Parathyroid adenoma (tissue), 2 donors: ENCODE results near the gene SLC1A3.

Experiments used
- H2AFZ ChIP-seq: fragments of 300-600 bp; sonication (generic); one replicate; pipeline ENCODE4 v1.7.0; 2017; ENCODE audit warnings: antibody characterized with exemption, mild to moderate bottlenecking
- H3K27ac ChIP-seq: fragments of 300-600 bp; sonication (generic); one replicate; pipeline ENCODE4 v1.7.0; 2017
- H3K27me3 ChIP-seq: fragments of 300-600 bp; sonication (generic); one replicate; pipeline ENCODE4 v1.7.0; 2017; ENCODE audit warnings: low read length; ENCODE audit not compliant: control insufficient read depth, insufficient read depth
- H3K36me3 ChIP-seq: fragments of 300-600 bp; sonication (generic); one replicate; pipeline ENCODE4 v1.7.0; 2017; ENCODE audit warnings: low read length; ENCODE audit not compliant: control insufficient read depth, insufficient read depth
- H3K4me1 ChIP-seq: fragments of 300-600 bp; sonication (generic); one replicate; pipeline ENCODE4 v1.7.0; 2017; ENCODE audit warnings: control low read depth
- H3K4me2 ChIP-seq: fragments of 300-600 bp; sonication (generic); one replicate; pipeline ENCODE4 v1.7.0; 2017; ENCODE audit warnings: low read length
- H3K4me3 ChIP-seq: fragments of 300-600 bp; sonication (generic); one replicate; pipeline ENCODE4 v1.7.0; 2017; ENCODE audit warnings: low read depth, low read length
- H3K79me2 ChIP-seq: fragments of 300-600 bp; sonication (generic); one replicate; pipeline ENCODE4 v1.7.0; 2017; ENCODE audit warnings: control low read depth
- H3K9ac ChIP-seq: fragments of 300-600 bp; sonication (generic); one replicate; pipeline ENCODE4 v1.7.0; 2017; ENCODE audit warnings: mild to moderate bottlenecking
- H3K9me3 ChIP-seq: fragments of 300-600 bp; sonication (generic); one replicate; pipeline ENCODE4 v1.7.0; 2017; ENCODE audit warnings: low read length; ENCODE audit not compliant: control insufficient read depth
- TF ChIP-seq, protein P1 (sequence below): fragments of 300-600 bp; sonication (generic); IDR thresholded peaks from one replicate; pipeline ENCODE4 v1.7.0; 2017; ENCODE audit warnings: antibody characterized with exemption, mild to moderate bottlenecking
- donor health status: primary hyperparathyroidism.

The SLC1A3 gene

GRCh38 chr5:36691696-36692371 is 85.4 kb downstream of the SLC1A3 start:
- Histone ChIP-seq H3K27me3 (no peaks in the 10 kb centered on the region), H3K4me3 (no peak overlapping the region), H3K4me2 (no peak overlapping the region), H3K79me2 (no peaks in the 10 kb centered on the region), H2AFZ (no peak overlapping the region), H3K9me3 (no peaks in the 10 kb centered on the region), H3K36me3 (no peaks in the 10 kb centered on the region), H3K27ac (no peak overlapping the region), H3K4me1 (no peaks in the 10 kb centered on the region), H3K9ac (no peak overlapping the region)
- TF ChIP-seq, protein P1, sequence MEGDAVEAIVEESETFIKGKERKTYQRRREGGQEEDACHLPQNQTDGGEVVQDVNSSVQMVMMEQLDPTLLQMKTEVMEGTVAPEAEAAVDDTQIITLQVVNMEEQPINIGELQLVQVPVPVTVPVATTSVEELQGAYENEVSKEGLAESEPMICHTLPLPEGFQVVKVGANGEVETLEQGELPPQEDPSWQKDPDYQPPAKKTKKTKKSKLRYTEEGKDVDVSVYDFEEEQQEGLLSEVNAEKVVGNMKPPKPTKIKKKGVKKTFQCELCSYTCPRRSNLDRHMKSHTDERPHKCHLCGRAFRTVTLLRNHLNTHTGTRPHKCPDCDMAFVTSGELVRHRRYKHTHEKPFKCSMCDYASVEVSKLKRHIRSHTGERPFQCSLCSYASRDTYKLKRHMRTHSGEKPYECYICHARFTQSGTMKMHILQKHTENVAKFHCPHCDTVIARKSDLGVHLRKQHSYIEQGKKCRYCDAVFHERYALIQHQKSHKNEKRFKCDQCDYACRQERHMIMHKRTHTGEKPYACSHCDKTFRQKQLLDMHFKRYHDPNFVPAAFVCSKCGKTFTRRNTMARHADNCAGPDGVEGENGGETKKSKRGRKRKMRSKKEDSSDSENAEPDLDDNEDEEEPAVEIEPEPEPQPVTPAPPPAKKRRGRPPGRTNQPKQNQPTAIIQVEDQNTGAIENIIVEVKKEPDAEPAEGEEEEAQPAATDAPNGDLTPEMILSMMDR, result no peak

DNA sequence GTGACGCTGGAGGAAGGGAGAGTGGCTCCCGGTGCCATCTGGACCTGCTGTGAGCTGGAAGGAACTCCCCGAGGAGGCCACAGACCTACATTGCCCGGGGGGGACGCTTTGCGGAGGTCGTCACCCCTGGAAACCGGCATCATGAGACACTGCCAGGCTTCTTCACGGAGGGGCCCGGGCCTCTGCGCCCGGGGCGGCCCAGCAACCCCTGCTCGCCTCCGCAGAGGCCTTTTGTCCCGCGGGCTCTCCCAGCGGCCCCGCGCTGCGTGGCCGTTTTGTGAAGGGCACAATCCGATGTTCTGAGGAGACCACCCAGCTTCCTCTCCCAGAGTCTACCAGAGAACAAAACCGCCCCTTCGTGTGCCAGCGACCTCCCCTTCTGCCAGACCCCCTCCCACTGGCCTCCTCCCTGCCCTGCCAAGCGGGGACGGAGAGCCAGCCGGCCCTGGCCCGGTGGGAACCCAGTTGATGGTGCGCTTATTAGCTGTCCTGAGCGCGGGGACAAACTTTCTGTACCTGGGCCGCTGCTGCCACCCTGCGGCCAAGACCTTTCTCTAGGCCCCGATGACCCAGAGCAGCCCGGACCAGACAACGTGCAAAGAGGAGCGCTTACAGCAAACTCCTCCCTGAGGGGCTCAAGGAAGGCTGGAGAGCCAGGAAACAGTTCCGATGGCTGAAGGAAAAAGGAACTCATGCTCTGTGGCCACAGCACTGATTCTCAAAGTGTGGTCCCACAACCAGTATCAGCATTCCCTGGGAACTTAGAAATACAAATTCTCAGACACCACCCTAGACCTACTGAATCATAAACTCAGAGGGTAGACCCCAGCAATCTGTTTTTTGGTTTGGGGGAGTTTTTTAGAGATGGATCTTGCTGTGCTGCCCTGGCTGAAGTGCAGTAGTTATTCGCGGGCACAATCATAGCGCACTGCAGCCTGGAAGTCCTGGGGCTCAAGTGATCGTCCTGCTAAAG is 86.7 kb downstream of the SLC1A3 start:
- H3K4me1 ChIP-seq, result no peaks in the 10 kb centered on the region
- no peak overlapping the region for H3K4me3 ChIP-seq
- H3K27me3 ChIP-seq, result no peaks in the 10 kb centered on the region
- H3K9ac ChIP-seq, result no peak overlapping the region
- H2AFZ ChIP-seq, result peak overlapping the region; percentile 30
- H3K36me3 ChIP-seq, result no peaks in the 10 kb centered on the region
- TF ChIP-seq, protein P1, result peak; percentile 48
- no peak overlapping the region for H3K4me2 ChIP-seq
- no peak overlapping the region for H3K27ac ChIP-seq
- H3K9me3 ChIP-seq, result no peaks in the 10 kb centered on the region
- H3K79me2 ChIP-seq, result no peaks in the 10 kb centered on the region

DNA sequence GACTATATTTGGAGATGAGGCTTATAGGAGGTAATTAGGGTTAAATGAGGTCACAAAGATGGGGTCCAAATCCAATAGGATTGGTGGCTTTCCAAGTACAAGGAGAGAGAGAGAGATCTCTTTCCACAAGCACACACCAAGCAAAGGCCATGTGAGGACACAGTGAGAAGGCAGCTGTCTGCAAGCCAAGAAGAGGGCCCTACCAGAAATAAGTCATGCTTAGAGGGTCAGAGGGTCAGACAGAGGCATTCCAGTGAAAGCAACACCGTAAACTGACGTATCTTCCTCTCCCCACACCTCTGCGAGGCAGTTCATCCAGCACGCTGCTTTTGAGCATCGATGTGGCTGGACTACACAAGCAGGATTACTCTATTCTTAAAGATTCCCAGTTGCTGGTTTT is 87.9 kb downstream of the SLC1A3 start:
- Histone ChIP-seq H3K9ac (no peak overlapping the region), H3K4me2 (no peak overlapping the region), H3K9me3 (no peaks in the 10 kb centered on the region), H3K4me1 (no peaks in the 10 kb centered on the region), H3K79me2 (no peaks in the 10 kb centered on the region), H3K27ac (no peak overlapping the region), H2AFZ (no peak overlapping the region), H3K36me3 (no peaks in the 10 kb centered on the region), H3K4me3 (no peak overlapping the region), H3K27me3 (no peaks in the 10 kb centered on the region)
- TF ChIP-seq, protein P1, result no peak

DNA sequence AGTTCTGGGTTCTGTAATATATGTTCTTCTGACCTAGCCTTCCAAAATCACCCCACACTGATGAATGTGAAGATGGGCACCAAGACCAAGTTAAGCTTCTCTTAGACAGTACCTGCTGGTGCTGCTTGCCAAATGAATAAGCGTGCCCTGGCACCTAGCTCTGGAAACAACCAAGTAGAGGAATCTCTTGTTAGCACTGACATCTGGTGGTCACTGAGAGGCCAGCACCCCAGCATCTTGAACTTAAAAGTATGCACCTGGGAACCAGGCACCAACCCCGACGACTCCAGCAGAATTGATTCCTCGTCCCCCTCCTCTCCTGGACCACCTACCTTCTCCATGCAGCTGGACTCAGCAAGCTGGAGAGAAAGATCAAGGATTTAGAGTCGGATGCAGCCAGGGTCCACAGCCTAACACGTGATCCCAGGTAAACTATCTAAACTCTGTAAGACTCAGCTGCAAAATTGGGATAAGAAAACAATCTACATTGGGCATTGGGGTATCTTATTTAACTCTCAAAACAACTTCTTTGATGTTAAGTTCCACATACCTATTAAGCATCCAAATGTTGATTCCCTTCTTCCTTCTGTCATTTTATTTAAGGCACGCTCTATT is 89.8 kb downstream of the SLC1A3 start:
- Histone ChIP-seq H3K27ac (no peak overlapping the region), H3K4me3 (no peak overlapping the region), H3K79me2 (no peaks in the 10 kb centered on the region), H3K9me3 (no peaks in the 10 kb centered on the region), H3K4me1 (no peaks in the 10 kb centered on the region), H3K9ac (no peak overlapping the region), H3K27me3 (no peaks in the 10 kb centered on the region), H2AFZ (no peak overlapping the region), H3K4me2 (no peak overlapping the region), H3K36me3 (no peaks in the 10 kb centered on the region)
- TF ChIP-seq, protein P1, result peak; percentile 67
